Astrocyte (in vitro differentiated cells and primary cell): ENCODE results near the gene KLHDC8A. TPM values are rescaled to one million over a fixed set of nuclear protein-coding genes. Genes with fewer than 3 reads are reported as not detected.

Experiments used
- DNase-seq: peaks from one replicate; pipeline ENCODE4 v3.0.0-alpha.2; 2010; ENCODE audit warnings: low read depth
- FAIRE-seq: peaks from 2 replicates; lab custom pipeline; 2011; peaks lifted over from hg19 to GRCh38; lab: Jason Lieb, UNC
- H2AFZ ChIP-seq: 2 replicates; pipeline ENCODE4 v1.6.0; 2012; ENCODE audit warnings: low read depth, low read length, inconsistent platforms
- H3K27ac ChIP-seq: 2 replicates; pipeline ENCODE4 v1.5.1; 2011; ENCODE audit warnings: low read depth, low read length, inconsistent platforms
- H3K27me3 ChIP-seq: 2 replicates; pipeline ENCODE4 v1.6.0; 2011; ENCODE audit warnings: low read length, inconsistent platforms; ENCODE audit not compliant: insufficient read depth
- H3K36me3 ChIP-seq: 2 replicates; pipeline ENCODE4 v1.5.1; 2011; ENCODE audit warnings: low read length, inconsistent platforms; ENCODE audit not compliant: insufficient read depth
- H3K4me1 ChIP-seq: 2 replicates; pipeline ENCODE4 v1.5.1; 2011; ENCODE audit warnings: low read length, inconsistent platforms; ENCODE audit not compliant: insufficient read depth
- H3K4me2 ChIP-seq: 2 replicates; pipeline ENCODE4 v1.6.0; 2012; ENCODE audit warnings: low read length, inconsistent platforms
- H3K4me3 ChIP-seq: 2 replicates; pipeline ENCODE4 v1.5.1; 2011; ENCODE audit warnings: low read depth, mild to moderate bottlenecking, low read length, inconsistent platforms; ENCODE audit not compliant: insufficient read depth
- H3K79me2 ChIP-seq: 2 replicates; pipeline ENCODE4 v1.6.0; 2012; ENCODE audit warnings: mild to moderate bottlenecking, low read length, inconsistent platforms; ENCODE audit not compliant: insufficient read depth
- H3K9ac ChIP-seq: 2 replicates; pipeline ENCODE4 v1.6.0; 2012; ENCODE audit warnings: mild to moderate bottlenecking, low read length, inconsistent platforms
- H3K9me3 ChIP-seq: 2 replicates; pipeline ENCODE4 v1.5.1; 2012; ENCODE audit warnings: low read depth, mild to moderate bottlenecking, low read length, inconsistent platforms; ENCODE audit not compliant: insufficient read depth
- H4K20me1 ChIP-seq: 2 replicates; pipeline ENCODE4 v1.6.0; 2012; ENCODE audit warnings: low read length, inconsistent platforms; ENCODE audit not compliant: insufficient read depth
- H3K27ac Mint-ChIP-seq: one replicate; pipeline ENCODE4 v1.8.0; 2021; ENCODE audit warnings: mild to moderate bottlenecking, mixed read lengths; ENCODE audit not compliant: unreplicated experiment
- H3K27me3 Mint-ChIP-seq: one replicate; pipeline ENCODE4 v1.8.0; 2021; ENCODE audit warnings: low read depth, mixed read lengths; ENCODE audit not compliant: unreplicated experiment
- H3K36me3 Mint-ChIP-seq: one replicate; pipeline ENCODE4 v1.8.0; 2021; ENCODE audit warnings: low read depth, mixed read lengths; ENCODE audit not compliant: unreplicated experiment
- H3K4me1 Mint-ChIP-seq: one replicate; pipeline ENCODE4 v1.8.0; 2021; ENCODE audit warnings: low read depth, mixed read lengths; ENCODE audit not compliant: unreplicated experiment
- H3K4me3 Mint-ChIP-seq: one replicate; pipeline ENCODE4 v1.8.0; 2021; ENCODE audit warnings: mild to moderate bottlenecking, moderate library complexity, mixed read lengths; ENCODE audit not compliant: unreplicated experiment
- H3K9me3 Mint-ChIP-seq: one replicate; pipeline ENCODE4 v1.8.0; 2021; ENCODE audit warnings: mild to moderate bottlenecking, mixed read lengths; ENCODE audit not compliant: unreplicated experiment
- EZH2 ChIP-seq: IDR thresholded peaks from 2 replicates; pipeline ENCODE4 v1.6.1; 2012; ENCODE audit warnings: mild to moderate bottlenecking, low read length, inconsistent platforms; ENCODE audit not compliant: insufficient read depth
- total RNA-seq: library from RNA; stranded (reverse); gene quantifications from 2 replicates; pipeline ENCODE4 v1.2.1, GENCODE V29; 2021
- TF ChIP-seq, protein P1 (sequence below): IDR thresholded peaks from 2 replicates; pipeline ENCODE4 v1.5.1; 2011; ENCODE audit warnings: low read depth, mild to moderate bottlenecking, inconsistent platforms, low read length, moderate library complexity; ENCODE audit not compliant: insufficient read depth

Gene KLHDC8A
- total RNA-seq, 1 donor from 2014 or later: 0.39 TPM

DNA sequence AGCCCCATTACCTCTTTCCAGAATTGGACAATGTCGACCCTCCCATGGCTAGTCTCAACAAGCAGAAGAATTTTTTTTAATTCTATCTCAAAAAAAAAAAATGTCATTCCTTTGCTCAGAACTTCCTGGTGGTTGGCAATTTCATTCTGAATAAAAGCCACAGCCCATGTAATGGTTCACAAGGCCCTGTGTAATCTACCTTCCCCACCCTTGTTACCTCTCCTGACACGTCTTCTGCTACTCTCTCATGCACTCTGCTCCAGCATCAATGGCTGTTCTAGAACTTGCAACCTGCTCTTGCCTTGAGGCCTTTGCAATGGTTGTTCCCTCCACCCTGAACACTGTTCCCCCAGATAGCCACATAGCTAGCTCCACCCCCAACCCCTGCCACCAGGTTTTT is 60.6 kb downstream of the KLHDC8A start:
- H3K9me3 Mint-ChIP-seq: no peaks in the 10 kb centered on the region
- H3K4me3 ChIP-seq: no peak overlapping the region
- no peak overlapping the region for H3K4me2 ChIP-seq
- H3K27ac Mint-ChIP-seq: peak overlapping the region; percentile 100
- FAIRE-seq (no peak), DNase-seq (no peak)
- H3K27ac ChIP-seq: no peak overlapping the region
- no peaks in the 10 kb centered on the region for H3K79me2 ChIP-seq
- no peaks in the 10 kb centered on the region for H3K9me3 ChIP-seq
- H3K27me3 Mint-ChIP-seq: no peaks in the 10 kb centered on the region
- TF ChIP-seq EZH2: no peak
- TF ChIP-seq, protein P1, sequence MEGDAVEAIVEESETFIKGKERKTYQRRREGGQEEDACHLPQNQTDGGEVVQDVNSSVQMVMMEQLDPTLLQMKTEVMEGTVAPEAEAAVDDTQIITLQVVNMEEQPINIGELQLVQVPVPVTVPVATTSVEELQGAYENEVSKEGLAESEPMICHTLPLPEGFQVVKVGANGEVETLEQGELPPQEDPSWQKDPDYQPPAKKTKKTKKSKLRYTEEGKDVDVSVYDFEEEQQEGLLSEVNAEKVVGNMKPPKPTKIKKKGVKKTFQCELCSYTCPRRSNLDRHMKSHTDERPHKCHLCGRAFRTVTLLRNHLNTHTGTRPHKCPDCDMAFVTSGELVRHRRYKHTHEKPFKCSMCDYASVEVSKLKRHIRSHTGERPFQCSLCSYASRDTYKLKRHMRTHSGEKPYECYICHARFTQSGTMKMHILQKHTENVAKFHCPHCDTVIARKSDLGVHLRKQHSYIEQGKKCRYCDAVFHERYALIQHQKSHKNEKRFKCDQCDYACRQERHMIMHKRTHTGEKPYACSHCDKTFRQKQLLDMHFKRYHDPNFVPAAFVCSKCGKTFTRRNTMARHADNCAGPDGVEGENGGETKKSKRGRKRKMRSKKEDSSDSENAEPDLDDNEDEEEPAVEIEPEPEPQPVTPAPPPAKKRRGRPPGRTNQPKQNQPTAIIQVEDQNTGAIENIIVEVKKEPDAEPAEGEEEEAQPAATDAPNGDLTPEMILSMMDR: no peak
- peaks cover 70% of the 10 kb centered on the region for H3K4me1 Mint-ChIP-seq
- no peak overlapping the region for H2AFZ ChIP-seq
- H4K20me1 ChIP-seq: no peaks in the 10 kb centered on the region
- H3K27me3 ChIP-seq: no peaks in the 10 kb centered on the region
- peaks cover 48% of the 10 kb centered on the region for H3K4me1 ChIP-seq
- H3K36me3 Mint-ChIP-seq: no peaks in the 10 kb centered on the region
- H3K9ac ChIP-seq: no peak overlapping the region
- H3K4me3 Mint-ChIP-seq: no peak overlapping the region
- H3K36me3 ChIP-seq: no peaks in the 10 kb centered on the region

DNA sequence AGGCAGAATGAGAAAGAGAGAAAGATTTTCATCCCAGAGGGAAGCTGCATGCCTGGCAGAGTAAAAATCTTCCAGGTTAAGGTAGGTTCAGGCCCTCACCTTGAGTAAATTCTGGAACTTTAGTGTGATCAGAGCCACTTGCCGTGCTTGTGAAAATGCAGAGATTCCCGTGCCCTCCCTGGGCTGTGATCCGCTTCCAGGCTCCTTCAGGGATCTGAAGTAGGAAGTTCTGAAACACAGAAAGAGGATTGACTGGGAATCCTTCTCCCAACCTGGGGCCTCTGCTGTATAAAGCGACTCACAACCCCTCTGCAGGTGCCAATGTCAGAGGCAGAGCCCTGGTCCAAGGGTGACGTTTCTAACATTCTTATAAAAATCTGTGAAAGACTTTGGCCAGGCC is 61.8 kb downstream of the KLHDC8A start:
- no peak overlapping the region for H2AFZ ChIP-seq
- TF ChIP-seq, protein P1: no peak
- no peak for TF ChIP-seq EZH2
- H3K79me2 ChIP-seq: no peaks in the 10 kb centered on the region
- Mint-ChIP-seq H3K4me3 (no peak overlapping the region), H3K9me3 (no peaks in the 10 kb centered on the region), H3K27me3 (no peaks in the 10 kb centered on the region), H3K27ac (peak overlapping the region; percentile 100), H3K36me3 (no peaks in the 10 kb centered on the region), H3K4me1 (peaks cover 60% of the 10 kb centered on the region)
- H3K36me3 ChIP-seq: no peaks in the 10 kb centered on the region
- peak overlapping the region; percentile 93 for H3K27ac ChIP-seq
- H3K9ac ChIP-seq: peak overlapping the region; percentile 78
- no peaks in the 10 kb centered on the region for H3K27me3 ChIP-seq
- no peak for FAIRE-seq
- no peak for DNase-seq
- H3K4me1 ChIP-seq: peaks cover 37% of the 10 kb centered on the region
- peak overlapping the region; percentile 11 for H3K4me3 ChIP-seq
- peak overlapping the region; percentile 75 for H3K4me2 ChIP-seq
- H3K9me3 ChIP-seq: no peaks in the 10 kb centered on the region
- no peaks in the 10 kb centered on the region for H4K20me1 ChIP-seq

DNA sequence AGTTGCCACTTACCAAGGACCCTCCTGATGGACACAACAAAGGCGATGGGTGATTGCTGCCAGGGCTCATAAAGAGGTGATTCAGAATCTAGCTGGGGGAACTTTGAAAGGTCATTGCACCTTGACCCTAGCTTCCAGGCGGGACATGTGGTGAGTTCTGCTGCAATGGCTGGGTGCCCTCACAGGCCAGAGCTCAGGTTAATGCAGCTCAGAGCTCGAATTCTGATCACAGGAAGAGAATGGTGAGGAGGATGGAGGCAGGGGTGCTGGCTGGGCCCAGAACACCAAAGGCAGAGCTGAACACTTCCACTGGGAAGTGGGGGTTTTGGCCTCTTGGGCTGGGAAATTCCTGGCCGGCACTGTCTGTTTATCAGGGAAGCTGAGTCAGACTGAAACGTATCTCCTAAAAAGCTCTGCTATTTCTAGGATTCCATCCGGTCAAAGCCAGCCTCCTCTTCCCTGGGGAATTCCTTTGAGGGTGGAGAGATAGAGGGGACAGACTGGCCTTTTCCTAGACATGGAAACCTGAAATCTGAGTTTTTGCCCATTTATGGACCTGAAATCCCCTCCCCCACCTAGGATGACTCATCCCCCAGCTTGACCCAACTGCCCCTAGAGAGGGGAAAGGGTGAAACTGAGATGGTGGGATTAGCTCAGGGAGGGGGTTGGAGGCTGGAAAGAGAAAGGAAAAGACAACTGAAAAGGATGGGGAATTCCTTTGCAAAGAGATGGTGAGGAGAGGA is 62.4 kb downstream of the KLHDC8A start:
- no peaks in the 10 kb centered on the region for H3K9me3 Mint-ChIP-seq
- DNase-seq: peak; percentile 89
- peaks cover 33% of the 10 kb centered on the region for H3K4me1 ChIP-seq
- peak; percentile 17 for FAIRE-seq
- H3K4me3 ChIP-seq: peak overlapping the region; percentile 11
- no peaks in the 10 kb centered on the region for H4K20me1 ChIP-seq
- H3K4me1 Mint-ChIP-seq: peaks cover 55% of the 10 kb centered on the region
- no peak for TF ChIP-seq EZH2
- TF ChIP-seq, protein P1: no peak
- H3K36me3 Mint-ChIP-seq: no peaks in the 10 kb centered on the region
- peak overlapping the region; percentile 78 for H3K9ac ChIP-seq
- H3K36me3 ChIP-seq: no peaks in the 10 kb centered on the region
- peak overlapping the region; percentile 100 for H3K27ac Mint-ChIP-seq
- H3K27me3 Mint-ChIP-seq: no peaks in the 10 kb centered on the region
- H3K4me3 Mint-ChIP-seq: peak overlapping the region; percentile 57
- no peak overlapping the region for H2AFZ ChIP-seq
- H3K27ac ChIP-seq: peak overlapping the region; percentile 93
- H3K4me2 ChIP-seq: peak overlapping the region; percentile 75
- no peaks in the 10 kb centered on the region for H3K27me3 ChIP-seq
- H3K79me2 ChIP-seq: no peaks in the 10 kb centered on the region
- H3K9me3 ChIP-seq: no peaks in the 10 kb centered on the region
